NCI-H146 treated with DMSO at 0.1 percent for 48 hours (cell line): ENCODE data around the gene CLCN2.

Source experiments
- DNase-seq: peaks from one replicate; lab custom pipeline; 2025; ENCODE audit not compliant: unreplicated experiment; lab: John Stamatoyannopoulos, UW

The CLCN2 gene

GRCh38 chr3:184361532-184361931 is at the start of gene CLCN2, which contains the start of gene POLR2H:
CLCN2 (minus strand) TSS chr3:184361605; CDS start chr3:184361479, 126 bp downstream.
POLR2H (plus strand) TSS chr3:184361710; CDS start chr3:184363493, 1,783 bp downstream.
- DNase-seq: peak; percentile 66

GRCh38 chr3:184409946-184410500 is 48.6 kb upstream of the CLCN2 start:
- DNase-seq: no peak

DNA sequence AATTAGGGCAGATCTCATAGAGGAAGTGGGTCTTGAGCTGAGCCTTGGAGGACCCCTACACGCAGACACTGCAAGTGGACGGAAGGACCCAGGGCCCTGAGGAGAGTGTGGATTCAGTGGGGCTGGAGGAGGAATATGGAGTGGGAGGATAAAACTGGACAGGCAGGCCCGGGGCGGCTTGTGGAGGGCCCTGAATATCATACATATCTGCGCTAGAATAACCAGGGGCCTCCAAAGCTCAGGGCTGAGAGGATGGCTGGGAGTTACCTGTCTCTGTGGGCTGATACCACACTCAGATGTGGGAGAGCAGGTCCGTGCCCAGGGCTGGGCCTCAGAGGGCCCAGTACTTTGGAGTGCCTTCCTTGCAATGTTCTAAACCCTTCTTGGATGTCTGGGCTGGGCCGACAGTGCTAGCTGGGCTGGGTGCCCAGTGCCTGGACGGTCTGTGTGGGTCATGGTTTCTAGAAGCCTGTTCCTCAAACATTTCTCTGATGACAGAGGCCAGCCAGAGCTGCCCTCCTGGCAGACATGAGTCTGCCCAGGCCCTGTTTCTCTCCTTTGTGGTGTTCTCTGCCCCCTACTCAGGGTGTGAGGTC is 48.0 kb upstream of the CLCN2 start:
- no peak for DNase-seq

DNA sequence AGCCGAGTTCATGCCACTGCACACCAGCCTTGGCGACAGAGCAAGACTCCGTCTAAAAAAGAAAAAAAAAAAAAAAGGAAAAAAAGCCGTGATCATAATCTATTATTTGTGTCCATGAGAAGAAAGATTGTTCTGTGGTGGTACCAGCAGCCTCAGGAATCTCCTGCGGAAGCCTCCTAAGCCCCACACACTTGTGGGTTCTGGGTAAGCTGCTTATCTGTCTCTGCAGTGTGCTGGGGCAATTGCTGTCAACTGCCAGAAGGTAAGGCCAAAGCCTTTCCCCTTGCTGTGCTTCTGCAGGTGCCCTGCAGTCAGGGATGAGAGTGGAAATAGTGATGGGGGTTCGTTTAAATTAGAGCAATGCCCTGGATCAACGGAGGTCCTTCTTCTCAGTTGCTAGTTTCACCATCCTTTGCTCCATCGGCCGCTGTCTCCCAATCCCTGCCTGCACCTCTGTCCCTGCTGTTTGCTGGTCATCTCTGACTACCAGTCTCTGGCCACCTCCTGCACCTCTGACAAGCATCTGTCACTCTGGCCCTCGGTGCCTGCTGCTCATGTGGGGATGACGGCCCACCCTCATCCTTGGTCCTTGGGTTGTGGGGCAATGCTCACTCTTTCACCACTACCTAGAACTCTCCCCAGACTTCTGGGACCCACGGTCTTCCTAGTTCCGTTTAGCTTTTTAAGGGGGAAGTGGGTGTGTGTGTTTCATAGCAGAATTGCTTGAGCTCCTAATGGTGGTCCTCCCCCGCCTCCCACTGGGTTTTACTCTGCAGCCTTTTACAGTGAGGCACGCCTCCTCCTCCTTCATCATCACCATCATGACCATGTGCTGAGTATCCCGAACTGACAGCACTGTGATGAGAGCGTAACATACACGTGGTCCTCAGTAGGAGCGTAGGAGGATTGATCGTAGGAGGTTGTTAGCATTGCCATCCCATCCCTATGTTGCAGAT is 43.9 kb upstream of the CLCN2 start:
- DNase-seq: no peak

GRCh38 chr3:184399410-184399809 is 38.0 kb upstream of the CLCN2 start:
- no peak for DNase-seq

DNA sequence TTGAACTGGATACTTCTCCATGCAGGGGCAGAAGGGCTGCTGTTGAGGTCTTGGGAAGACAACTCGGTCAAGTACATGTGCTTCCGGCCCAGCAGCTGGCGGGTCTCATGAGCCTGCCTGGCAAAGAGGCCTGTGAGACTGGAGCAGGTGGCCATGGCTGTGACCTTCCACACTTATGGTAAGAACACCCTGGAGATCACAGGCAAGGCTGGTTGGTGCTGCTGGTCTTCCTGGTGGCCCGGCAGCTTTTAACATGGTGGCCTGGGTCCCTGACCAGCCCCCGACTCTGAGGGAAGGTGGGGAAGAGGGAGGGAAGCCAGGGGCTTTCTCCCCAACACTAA is 33.9 kb upstream of the CLCN2 start:
- no peak for DNase-seq

DNA sequence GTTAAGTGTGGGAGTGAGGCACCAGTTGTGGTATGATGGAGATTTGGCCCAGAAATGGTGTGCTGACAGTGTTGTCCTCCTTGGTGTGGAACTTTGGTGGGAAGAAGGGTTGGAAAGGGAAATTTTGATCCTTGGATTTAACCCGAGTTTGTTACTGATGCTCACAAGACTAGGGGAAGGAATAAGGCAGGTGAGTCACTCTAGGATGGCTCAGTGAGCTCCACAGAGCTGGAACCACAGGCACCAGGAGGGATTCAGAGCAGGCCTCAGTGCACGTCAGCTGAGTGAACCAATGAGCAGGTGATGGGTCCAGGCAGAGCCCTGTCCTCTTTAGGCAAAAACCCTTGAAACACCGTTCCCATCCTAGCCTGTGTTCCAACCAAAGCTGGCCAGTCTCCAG is 29.9 kb upstream of the CLCN2 start:
- no peak for DNase-seq

DNA sequence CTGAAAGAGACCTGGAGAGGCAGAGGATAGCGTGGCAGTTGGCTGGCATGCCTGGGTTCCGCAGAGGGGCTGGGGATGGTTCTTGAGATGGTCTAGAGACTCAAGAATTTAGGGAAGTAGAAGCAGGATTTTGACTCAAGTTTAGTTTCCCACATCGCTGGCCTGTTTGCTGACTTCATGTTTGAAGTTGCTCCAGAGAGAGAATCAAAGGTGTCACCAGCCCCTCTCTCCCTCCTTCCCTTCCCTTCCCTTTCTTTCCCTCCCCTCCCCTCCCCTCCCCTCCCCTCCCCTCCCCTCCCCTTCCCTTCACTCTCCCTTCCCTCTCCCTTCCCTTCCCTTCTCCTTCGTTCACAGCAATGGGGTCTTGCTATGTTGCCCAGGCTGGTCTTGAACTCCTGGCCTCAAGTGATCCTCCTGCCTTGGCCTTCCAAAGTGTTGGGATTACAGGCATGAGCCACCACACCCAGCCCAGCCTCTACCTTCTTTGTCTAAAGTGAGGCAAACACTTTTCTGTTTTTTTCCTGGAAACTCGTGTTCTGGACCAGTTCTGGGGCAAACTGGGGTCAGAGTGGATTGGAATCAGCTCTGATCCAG is 28.6 kb upstream of the CLCN2 start:
- DNase-seq: no peak

DNA sequence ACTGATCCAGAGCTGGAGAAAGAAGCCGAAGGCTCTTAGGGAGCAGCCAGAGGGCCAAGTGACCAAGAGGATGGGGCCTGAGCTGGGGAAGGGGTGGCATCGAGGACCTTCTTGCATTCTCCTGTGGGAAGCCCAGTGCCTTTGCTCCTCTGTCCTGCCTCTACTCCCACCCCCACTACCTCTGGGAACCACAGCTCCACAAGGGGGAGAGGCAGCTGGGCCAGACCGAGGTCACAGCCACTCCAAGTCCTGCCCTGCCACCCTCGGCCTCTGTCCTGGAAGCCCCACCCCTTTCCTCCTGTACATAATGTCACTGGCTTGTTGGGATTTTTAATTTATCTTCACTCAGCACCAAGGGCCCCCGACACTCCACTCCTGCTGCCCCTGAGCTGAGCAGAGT is 28.0 kb upstream of the CLCN2 start:
- DNase-seq: no peak

DNA sequence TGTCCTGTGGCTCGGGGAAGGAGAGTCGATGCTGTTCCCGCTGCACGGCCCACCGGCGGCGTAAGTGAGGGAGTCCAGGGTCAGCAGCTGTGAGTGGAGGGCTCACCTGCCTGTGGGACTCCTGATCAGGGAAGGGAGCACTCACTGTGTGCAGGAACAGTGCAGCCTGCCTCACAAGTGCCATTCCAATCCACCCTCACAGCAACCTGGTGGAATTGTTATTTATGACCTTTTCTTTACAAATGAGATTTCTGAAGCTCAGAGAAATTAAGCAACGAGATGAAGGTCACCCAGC is 27.5 kb upstream of the CLCN2 start:
- no peak for DNase-seq

DNA sequence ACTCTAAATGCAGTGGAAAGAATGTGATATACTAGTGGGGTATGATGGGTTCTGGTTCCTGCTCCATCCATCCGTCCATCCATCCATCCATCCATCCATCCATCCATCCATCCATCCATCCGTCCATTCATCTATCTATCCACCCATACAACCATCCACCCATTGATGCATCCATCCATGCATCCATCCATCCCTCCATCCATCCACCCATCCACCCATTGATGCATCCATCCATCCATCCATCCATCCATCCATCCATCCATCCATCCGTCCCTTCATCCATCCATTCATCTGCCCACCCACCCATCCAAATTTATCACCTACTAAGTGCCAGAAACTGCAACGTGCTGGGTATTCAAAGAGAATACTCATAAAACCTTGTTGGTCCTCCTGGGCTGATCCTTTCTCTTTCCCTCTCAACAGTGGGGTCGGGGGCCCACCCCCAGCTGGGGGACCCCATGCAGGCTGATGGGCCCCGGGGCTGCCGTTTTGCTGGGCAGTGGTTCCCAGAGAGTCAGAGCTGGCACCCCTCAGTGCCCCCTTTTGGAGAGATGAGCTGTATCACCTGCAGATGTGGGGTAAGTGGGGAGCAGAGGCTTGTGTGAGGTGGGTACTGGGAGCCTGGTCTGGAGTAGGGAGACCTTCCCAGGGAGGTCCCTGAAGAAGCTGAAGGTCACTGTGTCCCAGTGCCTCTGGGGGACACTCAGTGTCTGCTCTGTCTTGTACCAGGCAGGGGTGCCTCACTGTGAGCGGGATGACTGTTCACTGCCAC is 26.9 kb upstream of the CLCN2 start:
- no peak for DNase-seq

DNA sequence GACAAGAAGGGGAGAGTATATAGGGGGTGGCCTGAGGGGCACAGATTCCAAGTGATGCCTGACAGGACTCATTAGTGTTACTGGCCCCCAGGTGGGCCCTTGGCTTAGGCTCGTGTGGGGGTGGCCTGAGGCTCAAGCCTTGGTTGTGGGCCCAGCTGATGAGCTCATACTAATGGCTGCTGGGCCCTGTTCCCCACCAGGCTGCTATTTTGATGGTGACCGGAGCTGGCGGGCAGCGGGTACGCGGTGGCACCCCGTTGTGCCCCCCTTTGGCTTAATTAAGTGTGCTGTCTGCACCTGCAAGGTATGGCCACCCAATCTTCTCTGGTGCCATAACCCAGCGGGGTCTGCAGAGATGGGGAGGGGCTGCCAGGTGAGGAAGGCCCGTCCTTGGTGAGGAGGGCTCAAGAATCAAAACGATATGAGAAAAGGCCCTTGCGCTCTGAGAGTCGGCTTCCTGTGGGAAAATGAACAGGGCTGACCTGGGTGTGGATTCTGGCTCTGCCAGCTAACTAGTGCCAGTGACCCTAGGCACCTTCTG is 25.8 kb upstream of the CLCN2 start:
- no peak for DNase-seq

DNA sequence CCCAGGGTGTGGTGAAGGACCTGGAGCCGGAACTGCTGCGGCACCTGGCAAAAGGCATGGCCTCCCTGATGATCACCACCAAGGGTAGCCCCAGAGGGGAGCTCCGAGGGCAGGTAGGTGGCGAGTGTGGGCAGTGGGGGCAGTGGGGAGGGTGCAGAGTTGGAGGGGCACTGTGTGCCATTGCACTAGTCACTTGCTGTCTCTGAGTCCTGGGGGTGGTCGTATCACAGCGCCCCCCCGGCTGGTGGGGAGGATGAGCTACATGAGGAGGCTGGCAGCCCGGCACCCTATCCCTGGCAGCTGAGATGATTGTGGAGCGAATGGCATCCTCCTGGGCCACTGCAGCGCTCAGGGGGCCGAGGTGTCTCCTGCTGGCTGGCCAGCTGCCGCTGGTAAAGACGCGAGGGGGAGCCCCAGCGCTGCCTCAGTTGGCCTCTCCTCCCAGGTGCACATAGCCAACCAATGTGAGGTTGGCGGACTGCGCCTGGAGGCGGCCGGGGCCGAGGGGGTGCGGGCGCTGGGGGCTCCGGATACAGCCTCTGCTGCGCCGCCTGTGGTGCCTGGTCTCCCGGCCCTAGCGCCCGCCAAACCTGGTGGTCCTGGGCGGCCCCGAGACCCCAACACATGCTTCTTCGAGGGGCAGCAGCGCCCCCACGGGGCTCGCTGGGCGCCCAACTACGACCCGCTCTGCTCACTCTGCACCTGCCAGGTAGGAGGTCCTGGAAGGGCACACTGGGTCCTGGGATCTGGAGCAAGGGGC is 24.8 kb upstream of the CLCN2 start:
- no peak for DNase-seq

- DNase-seq: no peak
Measured at GRCh38 chr3:184384856-184385422, 23.5 kb upstream of the CLCN2 start.

GRCh38 chr3:184384342-184384741 is 22.9 kb upstream of the CLCN2 start:
- DNase-seq: no peak

DNA sequence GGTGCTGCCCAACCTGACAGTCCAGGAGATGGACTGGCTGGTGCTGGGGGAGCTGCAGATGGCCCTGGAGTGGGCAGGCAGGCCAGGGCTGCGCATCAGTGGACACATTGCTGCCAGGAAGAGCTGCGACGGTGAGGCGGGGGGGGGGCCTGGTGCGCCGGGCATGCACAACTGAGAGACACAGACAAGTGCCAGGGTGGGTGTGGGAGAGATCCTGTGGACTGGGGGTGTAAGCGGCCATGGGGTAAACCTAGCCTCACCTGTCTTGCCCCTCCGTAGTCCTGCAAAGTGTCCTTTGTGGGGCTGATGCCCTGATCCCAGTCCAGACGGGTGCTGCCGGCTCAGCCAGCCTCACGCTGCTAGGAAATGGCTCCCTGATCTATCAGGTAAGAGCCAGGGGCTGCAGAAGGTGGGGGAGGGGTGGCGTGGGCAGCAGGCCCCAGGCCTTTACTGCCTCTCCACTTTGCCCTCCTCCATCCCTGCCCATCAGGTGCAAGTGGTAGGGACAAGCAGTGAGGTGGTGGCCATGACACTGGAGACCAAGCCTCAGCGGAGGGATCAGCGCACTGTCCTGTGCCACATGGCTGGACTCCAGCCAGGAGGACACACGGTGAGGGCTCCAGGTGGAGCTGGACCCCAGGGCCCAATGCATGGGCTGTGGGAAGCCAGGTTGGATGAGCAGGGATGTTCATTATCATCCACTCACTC is 21.8 kb upstream of the CLCN2 start:
- DNase-seq: no peak

DNA sequence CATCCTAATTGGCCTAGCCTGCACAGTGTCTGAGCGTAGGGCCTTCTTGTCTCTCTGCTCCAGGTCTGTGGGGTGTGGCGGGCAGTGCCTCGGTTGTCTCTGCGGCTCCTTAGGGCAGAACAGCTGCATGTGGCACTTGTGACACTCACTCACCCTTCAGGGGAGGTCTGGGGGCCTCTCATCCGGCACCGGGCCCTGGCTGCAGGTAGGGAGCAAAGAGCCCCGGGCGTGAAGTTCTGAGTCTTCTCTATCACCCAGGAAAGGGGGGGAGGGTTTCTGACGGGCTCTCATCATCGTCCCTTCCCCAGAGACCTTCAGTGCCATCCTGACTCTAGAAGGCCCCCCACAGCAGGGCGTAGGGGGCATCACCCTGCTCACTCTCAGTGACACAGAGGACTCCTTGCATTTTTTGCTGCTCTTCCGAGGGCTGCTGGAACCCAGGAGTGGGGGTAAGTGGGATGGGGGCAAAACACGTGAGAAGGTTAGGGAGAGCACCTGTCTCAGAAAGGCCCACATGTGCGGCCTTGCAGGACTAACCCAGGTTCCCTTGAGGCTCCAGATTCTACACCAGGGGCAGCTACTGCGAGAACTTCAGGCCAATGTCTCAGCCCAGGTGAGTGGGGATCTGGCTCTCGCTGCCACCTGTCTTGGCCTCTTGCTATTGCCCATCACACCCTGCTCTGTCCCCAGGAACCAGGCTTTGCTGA is 21.1 kb upstream of the CLCN2 start:
- no peak for DNase-seq
